HG03045 (cell line): ENCODE results near the gene CPNE6.

Experiments
- ATAC-seq: cut with Tn5 transposase; IDR thresholded peaks from one replicate; pipeline ENCODE4 v1.9.1; 2021; ENCODE audit warnings: mild to moderate bottlenecking, moderate library complexity; ENCODE audit not compliant: unreplicated experiment

Gene CPNE6

DNA sequence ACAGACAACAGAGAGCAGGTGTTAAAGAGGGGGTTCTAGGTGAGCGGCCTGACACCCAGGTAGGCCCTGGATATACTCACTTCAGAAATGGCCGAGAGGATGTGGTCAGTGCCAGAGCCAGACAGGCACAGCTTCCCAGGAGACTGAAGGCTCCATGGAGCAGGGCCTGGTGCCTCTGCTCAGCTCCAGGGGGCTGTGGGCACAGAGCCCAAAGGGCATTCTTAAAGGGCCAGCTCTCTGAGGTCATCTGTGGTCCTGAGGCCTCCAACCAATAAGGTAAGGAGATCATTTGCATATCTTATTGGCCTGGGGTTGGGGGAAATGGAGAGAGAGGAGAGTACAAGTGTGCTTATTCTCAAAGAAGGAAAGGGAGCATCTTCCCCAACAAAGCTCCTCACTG, 13.1 kb downstream of the CPNE6 start:
- no peak for ATAC-seq

DNA sequence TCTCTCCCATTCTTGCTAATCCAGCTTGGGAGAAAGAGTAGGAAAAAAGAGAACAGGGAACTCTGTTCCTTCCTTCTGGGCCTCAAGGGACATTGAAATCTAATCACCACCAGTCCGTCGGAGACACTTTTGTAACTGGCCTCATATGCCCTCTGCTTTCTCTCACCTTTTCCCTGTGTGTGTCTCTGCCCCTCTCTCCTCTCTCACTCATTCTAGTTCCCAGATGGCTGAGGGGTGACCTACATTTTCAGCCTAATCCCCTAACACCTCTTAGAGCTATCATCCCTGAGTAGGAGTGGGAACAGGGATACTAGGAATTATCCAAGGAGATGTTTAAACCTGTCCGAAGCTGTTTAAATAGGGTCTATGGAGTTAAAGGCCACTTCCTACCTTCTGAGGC, 13.9 kb downstream of the CPNE6 start:
- no peak for ATAC-seq

DNA sequence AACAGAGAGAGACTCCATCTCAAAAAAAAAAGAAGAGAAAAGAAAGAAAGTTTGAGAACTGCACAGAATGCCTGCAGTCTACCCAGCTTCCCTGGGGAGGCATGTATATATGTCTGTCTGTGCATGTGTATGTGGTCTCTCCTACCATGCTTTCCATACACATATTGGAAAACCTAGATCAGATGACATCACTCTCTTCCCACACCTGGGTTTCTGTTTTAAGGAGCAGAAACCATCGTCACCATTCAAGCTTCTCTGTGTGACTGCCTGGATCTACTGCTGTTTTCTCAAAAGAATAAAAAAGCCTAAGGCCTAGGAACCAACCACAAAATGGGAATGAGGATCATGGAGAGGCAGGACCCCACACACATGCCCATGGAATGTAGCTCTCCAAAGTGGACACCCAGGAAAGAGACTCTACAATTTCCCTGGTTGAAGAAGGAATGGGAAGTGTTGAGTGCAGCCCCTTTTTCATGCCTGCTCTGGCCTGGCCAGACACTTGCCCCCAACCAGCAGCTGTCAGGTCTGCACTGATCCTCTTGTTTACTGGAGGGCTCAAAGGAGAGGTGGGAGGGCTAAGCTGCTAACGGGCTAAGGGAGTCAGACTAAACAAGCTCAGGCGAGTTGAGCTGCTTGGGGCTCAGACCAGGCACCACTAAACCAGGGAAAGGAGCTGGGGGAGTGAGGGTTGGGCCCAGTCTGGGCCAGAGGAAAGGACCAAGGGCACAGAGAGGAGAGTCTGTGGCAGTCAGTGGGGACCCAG, 15.0 kb downstream of the CPNE6 start:
- ATAC-seq: no peak

DNA sequence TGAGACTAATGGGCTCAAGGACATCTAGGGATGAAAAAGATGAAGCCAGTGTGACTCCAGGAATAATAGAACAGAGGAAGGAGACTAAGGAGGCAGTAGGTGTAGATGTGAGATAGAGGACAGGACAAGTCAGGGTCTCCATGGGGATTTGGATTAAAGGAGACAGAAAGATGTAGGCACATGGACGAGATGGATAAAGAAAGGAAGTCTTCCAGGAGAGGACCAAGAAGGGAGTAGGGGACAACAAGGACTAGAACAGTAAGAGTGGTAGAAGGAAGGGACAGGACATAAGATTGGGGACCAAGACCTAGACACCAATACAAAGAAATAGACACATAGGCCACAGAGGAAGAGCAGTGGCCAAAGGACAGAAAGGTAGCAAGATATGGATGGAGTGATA, 15.6 kb downstream of the CPNE6 start:
- no peak for ATAC-seq

DNA sequence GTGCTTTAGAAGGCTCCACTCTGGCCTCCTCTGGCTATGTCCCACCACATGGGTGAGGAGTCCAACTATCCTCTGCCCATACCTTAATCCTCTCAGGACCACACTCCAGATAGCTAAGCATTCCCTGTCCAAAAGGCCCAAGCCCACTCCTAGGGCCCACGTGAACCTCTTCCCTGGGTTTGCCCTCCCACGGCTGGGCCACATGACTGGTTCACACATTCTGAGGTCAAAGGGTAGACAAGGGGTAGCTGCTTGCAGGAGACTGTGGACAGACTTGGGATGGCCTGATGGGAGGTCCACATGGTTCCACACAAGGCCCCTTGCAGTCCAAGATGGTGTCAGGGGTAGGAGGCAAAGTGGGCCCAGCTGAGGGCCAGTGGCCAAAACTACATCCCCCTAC, 16.7 kb downstream of the CPNE6 start:
- no peak for ATAC-seq

DNA sequence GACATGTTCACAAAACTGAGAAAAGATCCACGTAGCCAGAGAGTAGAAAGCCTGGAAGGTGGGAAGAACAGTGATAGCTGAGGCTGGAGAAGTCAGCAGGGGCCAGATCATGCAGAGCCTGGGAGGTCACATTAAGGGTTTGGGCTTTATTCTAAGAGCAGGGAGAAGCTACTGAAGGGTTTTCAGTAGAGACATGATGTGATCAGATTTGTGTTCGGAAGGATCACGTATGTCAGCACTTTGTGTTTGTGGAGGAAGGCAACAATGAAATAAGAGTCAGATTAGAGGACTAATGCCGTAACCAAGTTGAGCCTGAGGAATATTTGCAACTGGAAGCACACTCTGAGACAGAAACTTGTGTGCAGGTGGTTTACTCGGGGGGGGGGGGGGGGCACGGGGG, 18.5 kb downstream of the CPNE6 start:
- no peak for ATAC-seq

DNA sequence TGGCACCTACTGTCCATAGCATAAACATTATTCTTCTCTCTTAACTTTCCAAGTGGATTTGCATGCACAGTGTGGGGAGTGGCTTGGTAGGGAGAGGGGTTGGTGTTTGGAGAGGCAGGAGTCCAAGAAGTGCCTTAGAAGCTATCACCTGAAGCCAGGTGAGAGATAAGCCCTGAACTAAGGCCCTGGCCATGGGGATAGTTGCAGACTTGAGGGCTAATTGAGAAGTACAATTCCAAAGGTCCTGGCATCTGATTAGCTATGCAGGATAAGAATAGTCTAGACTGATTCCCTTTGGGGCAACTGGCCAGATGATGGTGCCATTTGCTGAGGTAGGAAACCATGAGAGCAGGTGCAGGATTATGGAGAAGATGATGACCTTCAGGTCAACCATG, 20.7 kb downstream of the CPNE6 start:
- ATAC-seq: no peak

DNA sequence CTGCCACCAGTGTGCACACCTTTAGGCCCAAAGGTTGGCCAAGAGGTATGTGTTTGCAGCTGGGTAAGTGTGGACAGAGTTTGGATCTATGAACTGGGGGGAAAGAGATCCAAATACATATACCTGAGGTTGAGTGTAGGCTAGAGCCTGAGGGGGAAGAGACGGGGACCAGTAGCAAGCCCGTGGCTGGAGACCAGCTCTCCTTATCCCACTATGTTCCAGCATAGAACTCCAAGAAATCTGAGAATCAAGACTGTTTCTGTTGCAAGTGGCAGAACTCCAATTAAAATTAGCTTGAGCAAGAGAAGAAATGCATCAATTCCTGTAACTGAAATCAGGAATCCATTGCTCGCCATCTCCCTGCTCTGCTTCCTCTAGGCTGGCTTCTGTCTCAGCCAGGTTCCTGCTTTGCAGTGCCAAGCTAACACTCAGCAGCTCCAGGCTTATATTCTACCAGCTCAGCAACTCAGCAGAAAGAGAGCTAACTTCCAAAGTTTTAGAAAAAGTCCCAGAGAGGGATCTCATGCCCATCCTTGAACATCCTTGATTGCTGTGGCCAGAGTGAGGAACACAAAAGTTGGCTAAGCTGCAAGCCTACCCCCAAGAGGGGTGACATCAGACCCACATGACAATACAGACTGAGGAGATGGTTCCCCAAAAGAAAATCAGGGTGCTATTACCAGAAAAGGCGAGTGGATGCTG, 21.3 kb downstream of the CPNE6 start:
- ATAC-seq: no peak

DNA sequence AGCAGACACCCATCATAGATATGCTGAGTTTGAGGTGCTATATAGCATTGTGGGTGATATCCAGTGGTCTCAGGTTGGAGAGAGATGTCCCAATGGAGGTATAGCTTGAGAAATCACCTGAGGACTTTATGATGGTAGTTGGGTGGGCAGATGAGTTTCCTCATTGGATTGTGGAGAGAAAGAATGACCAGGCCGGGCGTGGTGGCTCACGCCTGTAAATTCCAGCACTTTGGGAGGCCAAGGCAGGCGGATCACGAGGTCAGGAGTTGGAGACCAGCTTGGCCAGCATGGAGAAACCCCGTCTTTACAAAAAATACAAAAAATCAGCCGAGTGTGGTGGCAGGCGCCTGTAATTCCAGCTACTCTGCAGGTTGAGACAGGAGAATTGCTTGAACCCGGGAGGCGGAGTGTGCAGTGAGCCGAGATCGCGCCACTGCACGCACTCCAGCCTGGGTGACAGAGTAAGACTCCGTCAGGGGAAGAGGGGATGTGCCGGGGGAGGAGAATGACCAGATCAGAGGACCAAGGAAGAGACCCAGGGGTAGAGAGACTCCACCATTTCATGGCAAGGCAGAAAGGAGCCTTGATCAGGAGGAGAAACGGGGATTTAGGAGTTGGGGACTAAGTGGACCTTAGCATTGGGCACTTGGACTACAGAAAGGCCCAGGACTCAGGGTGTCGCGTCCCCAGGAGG, 22.0 kb downstream of the CPNE6 start:
- ATAC-seq: no peak

DNA sequence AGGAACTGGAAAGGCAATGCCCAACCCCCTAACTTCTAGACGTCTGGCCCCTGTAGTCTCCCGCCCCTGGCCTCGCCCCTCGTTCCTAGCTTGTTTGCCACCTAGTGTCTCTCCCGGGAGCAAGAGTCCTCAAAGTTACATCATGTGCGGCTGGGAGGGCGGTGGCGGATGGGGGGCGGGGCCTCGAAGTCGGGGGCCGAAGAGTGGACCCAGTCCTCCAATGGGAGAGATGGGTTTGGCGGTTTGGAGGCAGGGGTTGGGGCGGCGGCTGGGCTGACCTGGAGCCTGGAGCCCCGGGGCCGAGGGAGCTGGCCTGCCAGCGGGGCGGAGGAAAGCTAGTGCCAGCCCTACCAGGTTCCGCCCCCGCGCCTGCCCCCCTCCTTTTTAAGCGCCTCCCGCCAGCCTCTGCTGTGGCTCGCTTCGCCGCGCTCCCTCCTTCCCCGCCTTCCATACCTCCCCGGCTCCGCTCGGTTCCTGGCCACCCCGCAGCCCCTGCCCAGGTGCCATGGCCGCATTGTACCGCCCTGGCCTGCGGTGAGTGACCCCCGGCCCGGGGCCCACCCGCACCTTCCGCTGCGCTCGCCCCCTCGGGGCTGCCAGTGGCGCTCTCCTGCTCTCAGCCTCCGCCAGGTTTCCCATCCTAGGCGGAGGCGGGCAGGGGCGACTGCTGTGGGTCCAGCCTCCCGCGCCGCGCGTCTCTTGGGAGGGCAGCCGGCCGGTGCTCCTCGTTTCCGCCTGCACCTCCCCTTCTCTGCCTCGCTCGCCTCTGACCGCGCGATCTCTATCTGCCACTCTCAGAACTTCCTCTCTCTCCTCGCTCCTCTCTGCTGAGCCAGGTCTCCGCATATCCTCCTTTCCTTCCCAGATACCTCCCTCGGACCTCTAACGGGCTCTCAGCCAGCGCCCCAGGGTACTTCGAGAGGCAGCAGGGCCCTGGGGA, 22.8 kb downstream of the CPNE6 start, which contains the start of gene PCK2:
TSS of gene PCK2 (plus strand) at position 411 of the 940 bp plus-strand sequence. CDS start at position 506, 95 bp downstream.
- peak; percentile 59 for ATAC-seq

DNA sequence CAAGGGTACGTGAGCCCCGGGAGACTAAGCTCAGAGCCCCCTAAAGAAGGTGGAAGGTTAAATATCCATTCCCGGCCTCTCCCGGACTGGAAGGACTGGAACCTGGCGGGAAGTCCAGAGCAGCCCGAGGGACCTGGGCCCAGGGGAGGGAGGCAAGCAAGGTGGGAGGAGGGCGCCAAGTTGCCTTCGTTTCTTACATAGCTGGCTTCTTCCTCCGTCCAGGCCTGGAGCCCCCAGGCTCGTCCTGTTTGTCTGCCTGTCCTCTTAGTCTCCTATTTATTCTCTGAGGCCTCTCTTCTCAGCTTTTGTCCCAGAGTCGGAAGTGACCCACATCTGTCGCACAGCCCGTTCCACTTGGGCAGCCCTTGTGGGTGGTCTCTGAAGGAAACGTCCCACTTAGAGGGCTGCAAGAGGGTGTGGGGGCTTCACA, 23.5 kb downstream of the CPNE6 start:
- no peak for ATAC-seq

DNA sequence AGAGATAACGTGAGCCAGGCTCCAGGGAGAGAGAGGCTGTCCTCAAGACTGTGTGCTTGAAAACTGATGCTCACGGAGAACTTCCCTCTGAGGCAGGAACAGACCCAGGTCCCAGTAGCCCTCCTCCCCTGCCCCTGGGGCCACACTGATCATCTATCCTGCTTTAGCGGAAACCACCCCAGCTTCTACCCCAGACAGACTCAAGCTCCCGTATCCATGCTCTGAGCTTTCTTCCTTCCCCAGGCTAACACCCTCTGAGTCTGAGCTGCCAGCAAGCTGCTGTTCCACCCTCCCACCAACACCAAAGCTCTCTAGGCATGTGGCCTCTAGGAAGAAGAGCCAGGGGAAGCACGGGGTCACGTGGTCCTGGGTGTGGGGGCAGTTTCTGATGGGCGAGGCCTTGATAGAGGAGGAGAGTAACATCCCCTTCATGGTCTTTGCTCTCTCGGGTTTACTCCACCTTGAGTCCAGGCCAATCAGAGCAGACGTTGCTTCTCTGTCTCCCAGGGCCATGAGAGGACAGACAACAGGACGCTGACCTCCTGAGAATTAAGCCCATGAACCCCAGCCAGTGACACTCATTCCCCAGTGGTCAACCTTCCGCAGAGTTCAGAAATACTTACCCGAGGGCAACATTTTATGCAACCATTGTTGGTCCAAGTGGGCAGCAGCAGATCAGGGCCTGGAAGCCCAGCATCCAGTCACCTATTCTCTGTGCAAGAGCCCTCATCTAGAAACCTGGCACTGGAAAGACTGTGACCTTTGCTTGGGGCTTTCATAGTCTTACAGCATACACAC, 24.1 kb downstream of the CPNE6 start:
- ATAC-seq: peak; percentile 48

DNA sequence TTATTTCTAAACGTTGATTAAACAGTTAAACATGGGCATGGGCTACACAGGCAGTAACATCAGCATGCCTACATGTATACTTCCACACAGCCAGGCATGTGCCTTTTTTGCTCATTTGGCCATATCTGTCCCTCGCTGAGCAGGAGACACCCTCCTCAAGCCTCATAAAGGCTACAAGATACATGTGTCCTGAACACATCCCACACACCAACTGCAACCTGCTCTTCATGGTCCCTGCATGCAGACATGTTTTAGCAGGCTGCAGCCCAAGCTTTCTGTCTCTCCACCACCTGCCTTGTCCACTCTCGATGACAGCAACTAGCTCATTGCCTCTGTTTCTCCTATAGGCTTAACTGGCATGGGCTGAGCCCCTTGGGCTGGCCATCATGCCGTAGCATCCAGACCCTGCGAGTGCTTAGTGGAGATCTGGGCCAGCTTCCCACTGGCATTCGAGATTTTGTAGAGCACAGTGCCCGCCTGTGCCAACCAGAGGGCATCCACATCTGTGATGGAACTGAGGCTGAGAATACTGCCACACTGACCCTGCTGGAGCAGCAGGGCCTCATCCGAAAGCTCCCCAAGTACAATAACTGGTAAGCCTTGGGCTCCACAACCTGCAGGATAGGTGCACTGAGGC, 25.3 kb downstream of the CPNE6 start:
- no peak for ATAC-seq

DNA sequence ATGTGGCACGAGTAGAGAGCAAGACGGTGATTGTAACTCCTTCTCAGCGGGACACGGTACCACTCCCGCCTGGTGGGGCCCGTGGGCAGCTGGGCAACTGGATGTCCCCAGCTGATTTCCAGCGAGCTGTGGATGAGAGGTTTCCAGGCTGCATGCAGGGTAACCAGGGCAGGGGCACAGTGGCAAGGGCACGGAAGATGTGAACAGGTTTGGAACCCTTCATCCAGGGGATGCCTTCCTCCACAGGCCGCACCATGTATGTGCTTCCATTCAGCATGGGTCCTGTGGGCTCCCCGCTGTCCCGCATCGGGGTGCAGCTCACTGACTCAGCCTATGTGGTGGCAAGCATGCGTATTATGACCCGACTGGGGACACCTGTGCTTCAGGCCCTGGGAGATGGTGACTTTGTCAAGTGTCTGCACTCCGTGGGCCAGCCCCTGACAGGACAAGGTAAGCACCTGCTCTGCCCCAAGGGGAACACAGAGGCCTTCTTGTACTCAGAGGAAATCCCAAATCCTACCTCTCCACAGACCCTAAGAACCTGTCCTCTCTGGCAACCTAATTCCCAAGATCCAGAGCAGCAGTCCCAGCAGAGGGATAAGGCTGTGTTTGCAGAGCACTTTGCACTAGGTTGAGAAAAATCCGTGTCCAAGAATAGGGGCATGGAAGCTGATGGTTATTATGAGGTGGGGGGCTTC, 27.0 kb downstream of the CPNE6 start:
- no peak for ATAC-seq

DNA sequence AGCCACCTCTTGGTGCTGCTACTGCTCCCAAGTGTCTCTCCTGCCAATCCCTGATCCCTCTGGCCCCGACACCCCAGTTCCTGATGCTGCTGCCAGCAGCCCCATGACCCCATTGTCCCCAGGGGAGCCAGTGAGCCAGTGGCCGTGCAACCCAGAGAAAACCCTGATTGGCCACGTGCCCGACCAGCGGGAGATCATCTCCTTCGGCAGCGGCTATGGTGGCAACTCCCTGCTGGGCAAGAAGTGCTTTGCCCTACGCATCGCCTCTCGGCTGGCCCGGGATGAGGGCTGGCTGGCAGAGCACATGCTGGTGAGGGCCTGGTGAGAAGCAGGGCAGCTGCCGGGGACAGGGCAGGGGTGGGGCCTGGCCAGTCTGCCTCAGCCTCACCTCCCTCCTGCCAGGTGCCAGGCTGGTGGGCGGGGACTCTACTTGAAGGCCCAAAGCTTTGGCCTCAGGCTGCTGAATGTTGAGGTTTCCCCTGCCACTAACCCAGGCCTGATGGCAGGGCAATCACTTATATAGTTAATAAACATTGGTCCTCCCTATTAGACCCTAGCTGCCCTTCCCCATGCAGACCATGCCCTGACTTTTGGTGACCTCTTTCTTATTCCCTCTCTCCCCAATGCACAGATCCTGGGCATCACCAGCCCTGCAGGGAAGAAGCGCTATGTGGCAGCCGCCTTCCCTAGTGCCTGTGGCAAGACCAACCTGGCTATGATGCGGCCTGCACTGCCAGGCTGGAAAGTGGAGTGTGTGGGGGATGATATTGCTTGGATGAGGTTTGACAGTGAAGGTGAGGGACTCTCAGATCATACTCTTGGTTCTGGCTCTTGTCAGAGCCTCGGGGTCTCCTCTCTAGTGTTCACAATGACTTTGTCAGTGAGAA, 27.8 kb downstream of the CPNE6 start:
- ATAC-seq: no peak

DNA sequence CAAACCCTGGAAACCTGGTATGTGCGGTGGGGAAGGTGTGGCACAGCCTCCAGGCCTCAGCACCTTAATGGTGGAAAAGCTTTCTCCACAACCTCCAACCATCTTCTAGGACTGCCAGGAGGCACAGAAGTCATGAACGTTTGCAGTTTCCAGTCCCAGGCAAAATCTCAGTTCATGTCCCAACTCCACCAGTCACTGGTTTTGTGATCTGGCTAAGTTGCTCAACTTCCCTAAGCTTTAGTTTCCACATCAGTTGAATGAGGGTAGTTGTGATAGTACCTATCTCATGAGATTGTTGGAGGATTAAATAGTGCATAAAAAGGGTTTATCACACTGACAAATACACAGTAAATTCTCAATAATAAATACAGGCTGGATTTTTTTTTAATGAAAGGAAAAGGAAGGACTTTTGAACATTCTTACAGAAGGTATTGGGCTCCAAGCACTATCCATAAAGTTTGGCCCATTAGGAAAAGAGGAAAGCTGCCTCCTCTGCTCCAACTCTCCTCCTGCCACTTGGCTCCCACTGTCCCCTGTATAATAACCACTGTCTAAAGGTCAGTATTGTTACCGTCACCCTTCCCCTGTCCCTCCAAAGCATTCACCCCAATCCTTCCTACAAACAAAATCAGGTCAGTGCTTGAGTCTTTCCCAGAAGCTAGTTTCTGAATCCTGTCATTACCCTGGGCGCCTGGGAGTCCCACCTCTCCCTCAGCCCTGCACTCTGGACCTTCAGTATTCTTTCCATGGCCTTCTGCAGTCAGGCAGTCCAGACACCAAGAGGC, 29.0 kb downstream of the CPNE6 start:
- no peak for ATAC-seq

DNA sequence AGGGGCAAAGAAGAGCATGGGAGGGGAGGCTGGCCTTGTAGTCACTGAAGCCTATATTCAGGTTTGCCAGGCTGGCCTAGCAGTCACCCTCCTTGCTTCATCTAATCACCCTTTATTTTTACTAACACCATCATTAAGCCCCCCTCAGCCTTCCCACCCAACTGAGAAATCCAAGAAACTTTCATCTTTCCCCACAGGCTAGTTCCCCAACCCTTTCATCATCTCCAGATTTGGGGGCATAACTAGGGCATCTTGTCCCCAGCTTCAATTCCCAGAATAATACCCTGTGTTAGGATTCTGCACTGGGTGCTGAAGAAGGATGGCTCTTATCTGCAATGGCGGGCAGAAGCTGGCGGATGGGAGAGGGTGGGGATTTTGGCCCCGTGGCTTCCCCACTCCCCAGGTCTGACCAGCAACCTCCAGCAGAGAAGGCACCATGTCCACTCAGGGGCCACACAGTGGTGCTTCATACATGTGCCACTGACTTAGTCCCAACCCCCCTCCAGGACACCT, 29.7 kb downstream of the CPNE6 start:
- no peak for ATAC-seq
